GM10266 (cell line): ENCODE results near the gene LIN7B.
"Not testable (repeated sequence)": the region's sequence is repeated elsewhere in the genome, so short reads cannot be mapped to it uniquely, and the experiment has no call there.

Experiments
- DNase-seq: peaks from one replicate; pipeline ENCODE4 v3.0.0; 2012; ENCODE audit errors: extremely low spot score
- TF ChIP-seq, protein P1 (sequence below): IDR thresholded peaks from 2 replicates; pipeline ENCODE4 v1.5.1; 2012; ENCODE audit warnings: mild to moderate bottlenecking, low read depth; ENCODE audit not compliant: control insufficient read depth, insufficient read depth; ENCODE audit errors: missing control alignments

LIN7B gene

DNA sequence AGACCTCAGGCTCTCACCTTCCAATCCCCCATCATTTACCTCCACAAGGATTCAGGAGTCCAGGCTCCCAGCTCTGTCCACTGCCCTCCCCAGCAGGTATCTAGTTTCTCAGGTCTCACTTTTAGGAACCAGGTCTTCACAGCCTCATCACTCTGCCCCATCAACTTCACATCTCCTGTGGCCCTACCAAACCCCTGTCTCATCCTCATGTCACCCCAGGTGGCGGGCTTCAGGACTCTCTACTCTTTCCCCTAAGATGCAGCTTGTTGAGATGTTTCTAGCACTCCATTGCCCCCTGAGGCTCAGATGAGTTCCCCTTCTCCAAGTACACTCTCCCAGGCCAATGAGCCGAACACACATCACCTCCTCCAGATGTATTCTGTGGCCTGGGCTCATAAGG is 6.7 kb downstream of the LIN7B start:
- no peak for DNase-seq
- TF ChIP-seq, protein P1, sequence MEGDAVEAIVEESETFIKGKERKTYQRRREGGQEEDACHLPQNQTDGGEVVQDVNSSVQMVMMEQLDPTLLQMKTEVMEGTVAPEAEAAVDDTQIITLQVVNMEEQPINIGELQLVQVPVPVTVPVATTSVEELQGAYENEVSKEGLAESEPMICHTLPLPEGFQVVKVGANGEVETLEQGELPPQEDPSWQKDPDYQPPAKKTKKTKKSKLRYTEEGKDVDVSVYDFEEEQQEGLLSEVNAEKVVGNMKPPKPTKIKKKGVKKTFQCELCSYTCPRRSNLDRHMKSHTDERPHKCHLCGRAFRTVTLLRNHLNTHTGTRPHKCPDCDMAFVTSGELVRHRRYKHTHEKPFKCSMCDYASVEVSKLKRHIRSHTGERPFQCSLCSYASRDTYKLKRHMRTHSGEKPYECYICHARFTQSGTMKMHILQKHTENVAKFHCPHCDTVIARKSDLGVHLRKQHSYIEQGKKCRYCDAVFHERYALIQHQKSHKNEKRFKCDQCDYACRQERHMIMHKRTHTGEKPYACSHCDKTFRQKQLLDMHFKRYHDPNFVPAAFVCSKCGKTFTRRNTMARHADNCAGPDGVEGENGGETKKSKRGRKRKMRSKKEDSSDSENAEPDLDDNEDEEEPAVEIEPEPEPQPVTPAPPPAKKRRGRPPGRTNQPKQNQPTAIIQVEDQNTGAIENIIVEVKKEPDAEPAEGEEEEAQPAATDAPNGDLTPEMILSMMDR, result no peak

DNA sequence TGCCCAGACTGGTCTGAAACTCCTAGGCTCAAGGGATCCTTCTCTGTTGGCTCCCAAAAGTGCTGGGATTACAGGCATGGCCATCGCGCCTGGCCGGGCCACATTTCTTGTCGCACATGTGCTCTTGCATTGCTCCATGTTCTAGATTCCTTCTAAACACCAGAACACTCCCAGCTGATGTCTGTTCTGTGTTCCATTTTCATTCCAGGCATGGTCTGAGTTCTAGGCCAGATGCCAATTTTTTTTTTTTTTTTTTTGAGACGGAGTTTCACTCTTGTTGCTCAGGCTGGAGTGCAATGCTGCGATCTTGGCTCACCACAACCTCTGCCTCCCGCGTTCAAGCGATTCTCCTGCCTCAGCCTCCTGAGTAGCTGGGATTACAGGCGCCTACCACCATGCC is 7.7 kb downstream of the LIN7B start:
- not testable (repeated sequence) for DNase-seq

DNA sequence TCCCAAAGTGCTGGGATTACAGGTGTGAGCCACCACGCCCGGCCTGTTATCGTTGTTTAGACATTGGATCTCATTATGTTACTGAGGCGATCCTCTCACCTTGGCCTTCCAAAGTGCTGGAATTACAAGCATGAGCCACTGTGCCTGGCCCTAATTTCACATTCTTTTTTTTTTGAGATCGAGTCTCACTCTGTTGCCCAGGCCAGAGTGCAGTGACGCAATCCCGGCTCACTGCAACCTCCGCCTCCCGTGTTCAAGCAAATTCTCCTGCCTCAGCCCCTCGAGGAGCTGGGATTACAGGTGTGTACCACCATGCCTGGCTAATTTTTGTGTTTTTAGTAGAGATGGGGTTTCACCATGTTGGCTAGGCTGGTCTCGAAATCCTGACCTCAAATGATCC is 9.1 kb downstream of the LIN7B start:
- DNase-seq, result not testable (repeated sequence)

DNA sequence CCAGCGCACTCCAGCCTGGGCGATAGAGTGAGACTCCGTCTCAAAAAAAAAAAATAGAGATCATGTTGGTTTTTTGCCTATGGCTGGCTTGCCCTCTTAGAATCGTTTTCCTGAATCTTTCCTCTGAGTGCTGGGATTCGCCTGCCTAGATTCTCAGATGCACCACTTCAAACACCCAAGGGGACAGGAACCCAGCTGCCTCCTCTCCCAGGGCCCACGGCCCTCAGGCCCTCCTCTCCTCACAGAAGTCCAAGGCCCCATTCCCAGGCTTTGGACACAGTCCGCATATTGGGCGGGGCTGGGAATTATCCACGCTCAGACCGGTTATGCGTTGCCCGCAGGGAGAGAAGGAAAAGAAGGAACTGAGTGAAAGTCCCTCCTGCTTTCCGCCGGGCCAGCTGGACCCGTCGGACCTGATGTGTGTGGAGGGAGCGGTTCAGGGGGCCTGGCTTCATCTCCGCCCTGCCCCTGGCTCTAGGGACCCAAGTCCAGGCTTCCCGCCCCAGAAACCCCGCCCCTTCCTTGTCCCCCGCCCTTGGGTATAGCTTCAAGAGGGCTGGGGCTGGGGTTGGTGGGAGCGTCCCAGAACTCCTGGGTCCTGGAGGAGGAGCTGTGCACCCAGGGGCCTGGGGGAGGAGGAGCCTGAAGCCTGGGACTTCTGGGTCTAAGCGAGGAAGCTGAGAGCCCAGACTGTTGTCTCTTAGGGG is 11.0 kb downstream of the LIN7B start:
- TF ChIP-seq, protein P1, result no peak
- DNase-seq, result no peak

DNA sequence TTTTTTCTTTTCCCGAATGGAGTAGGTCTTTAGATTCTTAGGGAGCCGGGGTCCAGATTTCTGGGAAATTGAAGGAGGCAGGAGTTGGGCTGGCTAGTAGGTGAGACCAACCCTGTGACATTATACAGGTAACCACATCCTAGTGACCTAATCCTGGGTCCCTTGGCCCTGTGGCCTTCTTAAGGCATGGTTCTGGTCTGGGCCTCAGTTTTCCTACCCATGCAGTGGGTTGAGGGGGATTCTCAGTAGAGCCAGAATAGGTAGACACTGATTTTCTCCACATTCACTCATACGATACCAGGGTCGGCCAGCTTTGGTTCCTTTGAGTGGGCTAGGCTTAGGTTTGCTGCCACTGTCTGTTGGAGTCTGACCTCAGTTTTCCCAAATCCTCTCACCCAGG is 12.4 kb downstream of the LIN7B start:
- TF ChIP-seq, protein P1, result no peak

DNA sequence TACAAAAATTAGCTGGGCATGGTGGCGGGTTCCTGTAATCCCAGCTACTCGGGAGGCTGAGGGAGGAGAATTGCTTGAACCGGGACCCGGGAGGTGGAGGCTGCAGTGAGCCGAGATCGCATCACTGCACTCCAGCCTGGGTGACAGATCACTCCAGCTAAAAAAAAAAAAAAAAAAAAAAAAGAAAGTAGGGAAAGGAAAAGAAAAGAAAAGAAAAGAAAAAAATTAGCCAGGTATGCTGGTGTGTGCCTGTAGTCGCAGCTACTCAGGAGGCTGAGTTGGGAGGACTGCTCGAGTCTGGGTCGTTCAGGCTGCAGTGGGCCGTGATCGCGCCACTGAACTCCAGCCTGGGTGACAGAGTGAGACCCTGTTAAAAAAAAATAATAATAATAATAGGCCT is 13.1 kb downstream of the LIN7B start:
- DNase-seq, result not testable (repeated sequence)

More for the DNA sequence above, 12.4 kb downstream of the LIN7B start:
- no peak for DNase-seq

DNA sequence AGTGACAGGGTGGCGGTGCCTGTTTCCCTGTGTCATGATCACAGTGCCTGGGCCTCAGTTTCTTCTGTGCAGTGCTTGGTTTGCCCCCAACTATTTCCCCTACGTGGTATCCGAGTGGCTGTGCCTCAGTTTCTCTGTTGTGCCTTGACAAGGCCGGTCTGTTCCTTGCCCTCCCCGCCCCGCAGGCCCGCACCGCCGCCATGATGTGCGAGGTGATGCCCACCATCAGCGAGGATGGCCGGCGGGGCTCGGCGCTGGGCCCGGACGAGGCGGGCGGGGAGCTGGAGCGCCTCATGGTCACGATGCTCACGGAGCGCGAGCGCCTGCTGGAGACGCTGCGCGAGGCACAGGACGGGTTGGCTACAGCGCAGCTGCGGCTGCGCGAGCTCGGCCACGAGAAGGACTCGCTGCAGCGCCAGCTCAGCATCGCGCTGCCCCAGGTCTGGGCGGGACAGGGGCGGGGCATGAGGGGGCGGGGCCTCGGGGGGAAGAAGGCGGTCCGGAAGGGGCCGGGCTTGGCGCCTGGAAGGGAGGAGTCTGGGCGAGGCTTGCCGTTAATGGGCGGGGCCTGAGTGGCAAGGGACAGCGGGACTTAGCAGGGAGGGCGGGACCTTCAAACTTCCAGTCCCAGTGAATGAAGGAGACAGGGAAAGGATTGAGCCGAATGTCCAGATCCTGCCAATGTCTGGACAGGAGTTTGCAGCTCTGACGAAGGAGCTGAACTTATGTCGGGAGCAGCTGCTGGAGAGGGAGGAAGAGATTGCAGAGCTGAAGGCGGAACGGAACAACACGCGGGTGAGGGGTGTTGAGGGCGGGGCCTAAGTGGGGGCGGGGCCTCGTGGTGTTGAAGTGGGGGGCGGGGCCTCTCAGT is 13.7 kb downstream of the LIN7B start:
- peak; percentile 100 for DNase-seq
- TF ChIP-seq, protein P1, result no peak

DNA sequence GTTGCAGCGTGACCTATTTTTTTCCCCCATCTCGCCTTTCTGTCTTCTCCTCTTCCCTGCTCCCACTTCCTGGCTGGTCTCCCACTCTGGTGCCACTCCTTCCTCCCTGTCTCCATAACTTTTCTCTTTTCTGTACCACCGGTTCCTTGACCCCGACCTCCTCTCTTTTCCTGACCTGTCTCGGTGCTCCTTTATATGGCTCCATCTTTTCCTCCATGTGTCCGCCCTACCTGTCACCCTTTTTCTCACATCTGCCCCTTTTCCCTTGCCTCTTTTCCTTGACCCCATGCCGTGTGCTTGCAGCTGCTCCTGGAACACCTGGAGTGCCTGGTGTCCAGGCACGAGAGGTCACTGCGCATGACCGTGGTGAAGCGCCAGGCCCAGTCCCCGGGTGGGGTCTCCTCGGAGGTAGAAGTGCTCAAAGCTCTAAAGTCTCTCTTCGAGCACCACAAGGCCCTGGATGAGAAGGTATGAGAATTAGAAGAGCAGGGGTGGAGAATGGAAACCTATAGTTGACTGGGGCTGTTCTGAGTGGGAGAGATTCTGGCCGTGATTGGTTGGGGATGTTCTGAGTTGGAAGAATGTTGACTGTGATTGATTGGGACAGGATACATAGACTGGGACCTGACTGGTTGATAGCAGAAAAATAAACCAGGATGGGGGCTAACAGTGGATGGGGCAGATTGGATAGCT is 14.5 kb downstream of the LIN7B start:
- TF ChIP-seq, protein P1, result no peak
- DNase-seq, result no peak

DNA sequence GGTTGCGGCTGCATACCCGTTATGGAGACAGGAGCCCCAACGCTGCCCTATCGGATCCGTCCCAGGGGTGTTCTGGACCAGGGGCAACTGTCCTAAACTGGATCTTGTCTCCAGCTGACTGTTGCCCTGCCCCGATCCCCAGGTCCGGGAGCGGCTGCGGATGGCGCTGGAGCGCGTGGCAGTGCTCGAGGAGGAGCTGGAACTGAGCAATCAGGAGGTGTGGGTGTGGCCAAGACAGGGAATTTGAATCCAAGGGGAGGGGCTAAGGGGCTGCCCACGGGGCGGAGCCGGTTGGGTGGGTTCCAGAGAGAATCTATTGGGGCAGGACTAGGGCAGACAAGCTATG is 15.0 kb downstream of the LIN7B start:
- TF ChIP-seq, protein P1, result no peak
- DNase-seq, result no peak
